HG03571 (cell line): ENCODE data around the gene MPP2.
"Not testable (repeated sequence)": the region's sequence is repeated elsewhere in the genome, so short reads cannot be mapped to it uniquely, and the experiment has no call there.

Source experiments
- ATAC-seq: cut with Tn5 transposase; IDR thresholded peaks from one replicate; pipeline ENCODE4 v1.9.1; 2021; ENCODE audit not compliant: unreplicated experiment

The MPP2 gene

DNA sequence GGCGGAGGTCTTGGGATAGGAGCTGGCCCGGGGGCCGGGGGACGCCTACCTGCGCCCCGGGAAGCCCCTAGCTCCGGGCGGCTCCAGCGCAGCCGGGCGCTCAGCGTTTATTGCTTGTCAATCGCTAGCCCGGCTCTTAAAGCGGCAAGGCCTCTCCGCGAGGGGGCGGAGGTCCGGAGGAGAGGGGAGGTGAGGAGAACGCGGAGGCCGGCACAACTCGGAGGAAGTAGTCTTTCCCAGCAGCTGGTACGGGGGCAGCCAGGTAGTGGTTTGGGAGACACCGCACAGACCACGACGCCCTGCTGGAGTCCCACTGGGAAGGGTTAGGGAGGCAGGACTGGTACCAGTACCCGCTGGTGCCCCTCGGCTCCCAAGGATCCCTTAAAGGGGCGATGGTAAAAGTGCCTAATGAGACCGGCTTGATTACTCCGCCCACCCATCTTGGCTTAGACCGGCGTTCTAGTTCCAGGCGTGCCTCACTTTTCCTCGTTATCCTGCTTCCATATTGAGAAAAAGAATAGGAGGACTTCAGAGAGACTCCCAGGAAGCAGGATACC lies at the start of gene MPP2:
Gene MPP2 (minus strand): TSS at position 112 of the 557 bp plus-strand sequence. CDS start 3,076 bp downstream, outside the sequence.
- ATAC-seq, result no peak

DNA sequence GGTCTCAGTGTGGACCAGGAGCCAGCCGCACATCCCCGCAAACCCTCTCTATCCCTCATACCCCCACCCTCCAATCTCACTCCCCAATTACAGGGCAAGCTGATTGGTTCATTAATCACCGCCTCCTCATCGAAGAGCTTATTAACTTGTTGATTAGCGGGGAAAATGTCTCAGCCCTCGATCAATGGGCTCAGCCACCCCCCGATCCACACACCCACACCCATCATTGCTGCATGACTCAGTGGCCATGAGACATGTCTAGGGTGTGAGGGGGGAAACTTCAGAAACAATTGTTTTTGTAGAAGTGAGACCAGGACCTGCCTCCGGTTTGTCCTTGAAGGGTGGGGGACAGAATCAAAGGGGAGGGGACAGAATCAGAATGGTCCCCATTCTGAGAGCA lies 48.9 kb upstream of the MPP2 start:
- no peak for ATAC-seq

DNA sequence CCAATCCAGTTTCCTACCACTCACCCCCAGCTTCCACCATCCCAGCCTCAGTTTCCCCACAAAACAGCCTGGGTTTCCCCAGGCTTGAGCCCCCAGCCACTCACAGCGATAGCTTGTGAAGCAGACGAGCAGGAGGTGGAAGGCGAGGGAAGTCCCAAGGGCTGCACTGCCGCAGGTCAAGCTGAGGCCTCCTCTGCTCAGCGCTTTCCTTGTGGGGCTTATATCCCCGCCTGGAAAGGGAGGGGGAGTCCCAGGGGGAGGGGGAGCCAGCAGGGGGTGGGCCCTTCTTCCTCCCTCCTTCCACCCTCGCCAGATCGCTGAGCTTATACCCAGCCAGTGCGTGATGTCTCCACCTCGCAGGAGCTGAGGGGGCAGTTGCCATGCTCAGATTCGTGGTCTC lies 46.4 kb upstream of the MPP2 start, which contains the start of gene PYY:
Gene PYY (minus strand): TSS at position 195 of the 400 bp plus-strand sequence. CDS start 457 bp downstream, outside the sequence.
- no peak for ATAC-seq

DNA sequence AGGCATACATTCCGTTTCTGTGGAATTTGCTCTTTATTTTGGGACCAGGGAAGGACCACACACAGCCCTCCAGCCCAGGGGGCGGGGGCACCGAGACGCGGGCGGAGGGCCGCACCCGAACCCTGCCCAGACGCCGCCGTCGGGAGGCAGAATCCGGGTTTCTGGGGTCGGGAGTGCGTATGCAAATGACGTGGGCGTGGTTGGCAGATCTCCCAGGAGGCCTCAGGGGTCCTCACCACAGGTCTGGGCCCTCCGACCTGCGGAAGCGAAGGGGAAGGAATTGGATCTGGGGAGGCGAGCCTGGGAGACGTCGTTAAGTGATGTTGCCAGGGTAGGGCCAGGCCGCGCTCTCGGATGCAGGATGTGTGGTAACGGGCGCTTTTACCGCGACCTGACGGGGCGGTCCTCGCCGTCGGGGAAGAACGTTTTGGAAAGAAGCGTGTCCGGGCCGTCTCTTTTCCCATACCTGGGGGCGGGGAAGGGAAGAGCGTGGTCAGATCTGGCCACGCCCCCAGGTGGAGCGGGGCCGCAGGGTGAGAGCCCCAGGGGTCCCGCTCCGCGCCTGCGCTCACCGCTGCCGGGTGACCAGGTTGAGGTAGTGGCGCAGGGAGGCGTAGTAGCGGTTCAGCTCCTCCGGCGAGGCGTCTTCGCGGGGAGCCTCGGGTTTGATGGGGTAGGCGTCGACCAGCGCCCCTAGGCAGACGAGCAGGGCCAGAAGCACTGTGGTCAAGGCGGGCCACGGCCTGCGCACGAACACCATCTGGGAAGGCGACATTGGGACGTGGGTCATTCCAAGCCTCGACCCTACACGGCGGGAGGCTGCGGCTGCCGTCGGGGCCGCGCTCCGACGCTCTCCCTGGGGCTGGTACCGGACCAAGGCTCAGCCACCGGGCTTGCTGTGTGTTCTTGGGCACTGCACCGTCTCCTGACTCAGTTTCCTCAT lies 45.7 kb upstream of the MPP2 start:
- ATAC-seq, result no peak

GRCh38 chr17:43952351-43952723 lies 45.0 kb upstream of the MPP2 start:
- no peak for ATAC-seq

DNA sequence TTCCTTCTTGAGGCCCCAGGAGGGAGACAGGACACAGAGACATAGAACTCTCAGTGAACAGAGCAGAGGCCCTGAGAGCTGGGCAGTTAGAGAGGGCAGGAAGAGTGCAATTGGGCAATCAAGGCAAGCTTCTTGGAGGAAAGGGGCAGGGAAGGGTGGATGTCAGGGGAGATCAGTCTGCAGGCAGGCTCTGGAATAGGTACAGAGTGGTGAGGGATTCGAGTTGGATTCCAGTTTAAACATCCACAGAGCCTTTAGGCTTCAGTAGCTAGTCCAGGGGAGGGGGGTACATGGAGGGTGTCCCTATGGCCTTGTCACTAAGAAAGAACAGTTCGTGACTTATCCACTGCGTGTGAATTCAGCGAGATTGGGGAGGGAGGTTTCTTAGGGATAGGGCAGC lies 44.4 kb upstream of the MPP2 start:
- no peak for ATAC-seq

DNA sequence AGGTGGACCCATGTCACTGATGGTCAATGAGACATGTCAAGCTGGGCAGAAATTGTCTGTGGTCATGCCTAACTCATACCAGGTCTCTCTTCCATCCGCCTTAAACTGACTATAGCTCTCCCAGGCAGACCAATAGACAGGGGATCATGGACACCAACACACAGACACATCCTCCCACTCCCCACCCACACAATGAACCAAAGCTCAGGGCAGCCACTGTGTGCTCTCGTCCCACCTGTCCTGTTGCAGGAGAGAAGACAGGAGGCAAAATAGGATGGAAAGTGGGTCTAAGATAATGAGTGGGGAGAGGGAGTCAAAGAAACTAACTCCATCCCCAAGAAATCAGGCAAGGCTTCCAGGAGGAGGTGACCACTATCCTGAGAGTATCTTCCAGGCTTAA lies 43.2 kb upstream of the MPP2 start:
- no peak for ATAC-seq

GRCh38 chr17:43949781-43950180 lies 42.4 kb upstream of the MPP2 start:
- no peak for ATAC-seq

GRCh38 chr17:43946781-43947180 lies 39.4 kb upstream of the MPP2 start:
- no peak for ATAC-seq

GRCh38 chr17:43945074-43945829 lies 37.9 kb upstream of the MPP2 start:
- no peak for ATAC-seq

- ATAC-seq, result no peak
Observed at GRCh38 chr17:43942051-43942685, 34.8 kb upstream of the MPP2 start, which contains the start of gene PPY. Gene PPY, minus strand, starts transcription at chr17:43942476. Its CDS starts 822 bp downstream, at chr17:43941654.

GRCh38 chr17:43940630-43941029 lies 33.3 kb upstream of the MPP2 start:
- ATAC-seq, result no peak

- ATAC-seq, result no peak
Observed at GRCh38 chr17:43939886-43940285, 32.5 kb upstream of the MPP2 start.

DNA sequence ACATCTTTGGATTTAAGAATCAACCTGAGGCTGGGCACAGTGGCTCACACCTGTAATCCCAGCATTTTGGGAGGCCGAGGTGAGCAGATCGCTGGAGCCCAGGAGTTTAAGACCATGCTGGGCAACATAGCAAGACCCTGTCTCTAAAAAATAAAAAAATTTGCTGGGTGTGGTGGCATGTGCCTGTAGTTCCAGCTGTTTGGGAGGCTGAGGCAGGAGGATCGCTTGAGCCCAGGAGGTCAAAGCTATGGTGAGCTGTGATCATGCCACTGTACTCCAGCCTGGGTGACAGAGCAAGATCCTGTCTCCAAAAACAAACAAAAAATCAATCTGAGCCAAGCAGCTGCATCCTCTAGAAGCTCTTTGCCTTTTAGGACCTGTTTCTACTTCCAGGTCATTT lies 32.1 kb upstream of the MPP2 start:
- ATAC-seq, result not testable (repeated sequence)

- no peak for ATAC-seq
Observed at GRCh38 chr17:43938838-43939182, 31.5 kb upstream of the MPP2 start.

DNA sequence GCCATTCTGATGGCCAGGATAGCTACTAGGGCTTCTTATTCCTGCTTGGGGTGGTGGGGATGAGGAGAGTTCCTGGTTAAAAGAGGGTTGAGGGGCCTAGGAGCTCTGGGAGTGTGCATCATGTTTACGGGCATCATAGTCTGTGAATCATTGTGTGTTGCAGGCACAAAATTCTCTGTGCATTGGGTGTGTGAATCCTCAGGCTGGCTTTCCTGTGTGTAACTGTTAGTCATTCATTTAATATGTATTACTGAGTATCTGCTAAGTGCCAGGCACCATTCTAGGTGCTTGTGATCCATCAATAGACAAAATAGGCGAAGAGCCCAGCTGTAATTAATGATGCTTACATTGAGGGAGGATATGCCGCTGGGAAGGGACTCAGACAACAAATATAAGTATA lies 29.1 kb upstream of the MPP2 start:
- no peak for ATAC-seq

- no peak for ATAC-seq
Observed at GRCh38 chr17:43935926-43936261, 28.6 kb upstream of the MPP2 start.

GRCh38 chr17:43935204-43935925 lies 28.0 kb upstream of the MPP2 start:
- ATAC-seq, result no peak

GRCh38 chr17:43932923-43933322 lies 25.6 kb upstream of the MPP2 start:
- no peak for ATAC-seq

DNA sequence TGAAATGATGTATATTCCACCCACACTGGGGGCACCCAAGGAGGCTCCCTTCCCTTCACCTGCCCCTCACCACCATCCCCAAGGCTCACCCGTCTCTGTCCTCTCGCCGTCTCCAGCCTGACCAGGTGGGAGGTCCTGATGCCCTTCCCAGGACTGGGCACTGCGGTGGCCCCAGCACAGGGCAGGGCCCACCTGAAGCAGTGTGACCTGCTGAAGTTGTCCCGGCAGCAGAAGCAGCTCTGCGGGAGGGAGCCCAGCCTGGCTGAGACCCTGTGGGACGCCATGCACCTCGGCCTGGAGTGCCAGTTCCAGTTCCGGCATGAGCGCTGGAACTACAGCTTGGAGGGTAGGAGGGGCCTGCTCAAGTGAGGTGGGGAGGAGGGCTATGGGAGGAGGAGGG lies 25.0 kb upstream of the MPP2 start:
- ATAC-seq, result no peak
